Heart left ventricle (tissue), 16 donors: ENCODE measurements around the gene SIN3A. TPM values are rescaled to one million over a fixed set of nuclear protein-coding genes. Genes with fewer than 3 reads are reported as not detected.
A peak's percentile ranks its signal among the peaks of the same experiment; 100 is the strongest.

Experiments
- ATAC-seq, 4 donors: fragments of 200-7000 bp; cut with Tn5 transposase; one replicate each; pipeline ENCODE4 v1.9.1; 2020 to 2022; ENCODE audit warnings: moderate library complexity in 4 of 4, mild to moderate bottlenecking in 3 of 4, moderate number of reproducible peaks in 1 of 4
- DNase-seq, 5 donors: peaks; one replicate each; pipeline ENCODE4 v3.0.0-alpha.2; 2020
- H3K27ac ChIP-seq, 12 donors: fragments of 200-600 bp; sonication (generic) in 4 of 12; one replicate each; pipeline versions ENCODE4 v1.5.0 to v1.8.0; 2016 to 2022; ENCODE audit warnings: mild to moderate bottlenecking in 2 of 12
- H3K27me3 ChIP-seq, 9 donors: fragments of 200-600 bp; sonication (generic) in 2 of 9; one replicate each; pipeline versions ENCODE4 v1.5.1 to v1.8.0; 2016 to 2022; ENCODE audit warnings: mild to moderate bottlenecking in 3 of 9
- H3K36me3 ChIP-seq, 9 donors: fragments of 200-600 bp; sonication (generic) in 2 of 9; one replicate each; pipeline versions ENCODE4 v1.5.0 to v1.8.0; 2018 to 2022; ENCODE audit warnings: mild to moderate bottlenecking in 2 of 9
- H3K4me1 ChIP-seq, 12 donors: fragments of 200-600 bp; sonication (generic) in 4 of 12; one replicate each; pipeline versions ENCODE4 v1.5.0 to v1.8.0; 2016 to 2022; ENCODE audit warnings: mild to moderate bottlenecking in 3 of 12
- H3K4me3 ChIP-seq, 12 donors: fragments of 200-600 bp; sonication (generic) in 4 of 12; one replicate each; pipeline versions ENCODE4 v1.5.0 to v1.8.0; 2017 to 2022; ENCODE audit warnings: mild to moderate bottlenecking in 9 of 12, moderate library complexity in 4 of 12
- H3K9me3 ChIP-seq, 12 donors: fragments of 200-600 bp; sonication (generic) in 4 of 12; one replicate each; pipeline versions ENCODE4 v1.5.0 to v1.8.0; 2016 to 2022; ENCODE audit warnings: mild to moderate bottlenecking in 1 of 12
- CTCF ChIP-seq, 12 donors: fragments of 200-600 bp; sonication (generic) in 4 of 12; IDR thresholded peaks; one replicate each; pipeline versions ENCODE4 v1.5.0 to v1.8.0; 2018 to 2022; ENCODE audit warnings: antibody characterized with exemption in 12 of 12, mild to moderate bottlenecking in 5 of 12
- POLR2A ChIP-seq, 2 donors: fragments of 450-650 bp; IDR thresholded peaks; one replicate each; pipeline ENCODE4 v1.6.1; 2017; ENCODE audit warnings: antibody characterized with exemption in 2 of 2, mild to moderate bottlenecking in 2 of 2, moderate library complexity in 2 of 2
- WGBS, 4 donors: extraction: QIAGEN DNeasy Blood & Tissue Kit in 2 of 4; methylation state at CpG; one replicate each; pipeline versions ENCODE4 v1.1.5 to v1.1.7; 2013 to 2018; 5-methylcytosine and 5-hydroxymethylcytosine counted together
- intact Hi-C, 10 donors: fragments of 100-400 bp; cut with DNase I; formaldehyde crosslinking; loops; one replicate each; pipeline versions ENCODE4 v1.11.1 to v1.14.2; 2022
- polyA plus RNA-seq, 2 donors: library from polyadenylated mRNA; stranded (reverse); fragments of 200-250 nt; gene quantifications; one replicate each; pipeline ENCODE4 v1.2.3, GENCODE V29; 2013
- total RNA-seq, 9 donors: library from RNA; depleted of rRNA in 2 of 9; stranded (reverse); fragments of >200 nt in 2 of 9; fragmentation: NEBNext Ultra II Directional in 3 of 9; extraction: Animal tissue kit (Norgen Biotek cat#: 25700) in 3 of 9; gene quantifications; one replicate each; pipeline versions ENCODE4 v1.1.0 to v1.2.4, GENCODE V29; 2016 to 2023
- donor health status: ischemic (EF 13 %, LVEDD 7.1; RV severe dilation, severe dysfunction).
- donor health status: healthy with polysubstance abuse.
- donor health status: DM: no; HTN: yes; CAD: no.
- donor health status: DM: no; HTN: no; CAD: no.
- donor health status: ischemic (EF 25% LVEDD 6.9; RV normal size, moderate dysfunction).
- donor health status: ischemic (EF 25% LVEDD 5.7; RV mildly dilated, moderate dysfunction).
- donor health status: healthy.
- donor health status: DM: yes; HTN: yes; CAD: no.
- donor health status: ischemic (EF 35%, LVEDD 5.7; RV mildly dilated, moderate dysfunction).
- donor health status: nonischemic (EF 11% LVEDD 7.7; RV severe dilation, severe dysfunction).
- donor health status: DM: yes; HTN: yes; CAD: no.
- donor health status: PGD.
- donor health status: ischemic (EF 29% LVEDD 5.4; RV normal size, mild dysfunction).
- donor health status: nonischemic (EF 23%, LVEDD 6.1; RV moderate dilation, normal function).

The SIN3A gene
- total and polyA plus RNA-seq, 11 donors, result 5.6 to 43.5 (median 31.3) TPM

GRCh38 chr15:75339531-75340240 is 111.8 kb downstream of the SIN3A start:
- H3K4me3 ChIP-seq, result no peak overlapping the region
- no peaks in the 10 kb centered on the region for H3K9me3 ChIP-seq
- H3K4me1 ChIP-seq, result peaks cover 0 to 24% (median 13%) of the 10 kb centered on the region in 12 donors
- no peak for ATAC-seq
- DNase-seq, result no peak
- WGBS, 4 donors, result 91 to 100% (median 95%) methylated on average over 5 to 13 of the region's 13 CpGs
- H3K36me3 ChIP-seq, result peaks cover 0 to 29% (median 12%) of the 10 kb centered on the region in 9 donors
- intact Hi-C loops, result loop anchor here in 1 of 10 donors (10.0 kb wide), 1 partner anchor 135 kb away; the partner anchor contains the start of gene C15orf39
- H3K27me3 ChIP-seq, result no peaks in the 10 kb centered on the region
- H3K27ac ChIP-seq, result no peak overlapping the region
- TF ChIP-seq POLR2A (IDR thresholded peaks at IDR 0.05), result no peak
- TF ChIP-seq CTCF (IDR thresholded peaks at IDR 0.05), result no peak

- H3K27me3 ChIP-seq, result no peaks in the 10 kb centered on the region
- intact Hi-C loops, result loop anchor here in 1 of 10 donors (10.0 kb wide), 1 partner anchor 134 kb away; the partner anchor contains the start of gene C15orf39
- H3K4me1 ChIP-seq, result peaks cover 0 to 19% (median 13%) of the 10 kb centered on the region in 12 donors
- 90 to 96% (median 91%) methylated on average over 8 to 11 of the region's 11 CpGs for WGBS, 4 donors
- TF ChIP-seq CTCF (IDR thresholded peaks at IDR 0.05) (no peak), POLR2A (IDR thresholded peaks at IDR 0.05) (no peak)
- no peak for DNase-seq
- H3K9me3 ChIP-seq, result no peaks in the 10 kb centered on the region
- peak in 1 of 4 donors; percentile 2 for ATAC-seq
- no peak overlapping the region for H3K4me3 ChIP-seq
- peaks cover 0 to 29% (median 12%) of the 10 kb centered on the region in 9 donors for H3K36me3 ChIP-seq
- H3K27ac ChIP-seq, result no peak overlapping the region
Observed at GRCh38 chr15:75338661-75339240, 112.7 kb downstream of the SIN3A start.

- 0 to 1% (median 1%) methylated on average over 25 to 42 of the region's 42 CpGs for WGBS, 4 donors
Observed at GRCh38 chr15:75335705-75336355, 115.7 kb downstream of the SIN3A start, which contains the start of gene COMMD4. TSS of gene COMMD4 (plus strand) at chr15:75336063. CDS start at chr15:75336090, 27 bp downstream.

More at GRCh38 chr15:75335705-75336355, 115.7 kb downstream of the SIN3A start, which contains the start of gene COMMD4:
- Histone ChIP-seq H3K27ac (peak within 1 kb of the TSS in 11 of 12 donors; percentile 14 to 77 (median 68)), H3K9me3 (no peaks in the 10 kb centered on the region), H3K4me3 (peak within 1 kb of the TSS; percentile 27 to 90 (median 71)), H3K4me1 (peaks cover 0 to 16% (median 13%) of the 10 kb centered on the region in 12 donors), H3K27me3 (no peaks in the 10 kb centered on the region), H3K36me3 (peaks cover 0 to 19% (median 6%) of the 10 kb centered on the region in 9 donors)
- intact Hi-C loops, result loop anchor here in 2 of 10 donors (2.0 to 10.0 kb wide), 2 partner anchors 33 to 131 kb away; partner anchors contain the start of genes C15orf39 (in 1 of the 2) and MAN2C1 (in 1 of the 2)
- peak; percentile 89 to 96 (median 94) for ATAC-seq
- peak; percentile 96 to 98 (median 96) for DNase-seq
- TF ChIP-seq POLR2A (IDR thresholded peaks at IDR 0.05) (peak in 1 of 2 donors; percentile 47), CTCF (IDR thresholded peaks at IDR 0.05) (peak in 1 of 12 donors; percentile 7)
